Fibroblast of mammary gland (primary cell): ENCODE results near the gene EPB41L4B.

Experiments used
- DNase-seq: peaks from one replicate; pipeline ENCODE4 v3.0.0-alpha.2; 2010; ENCODE audit warnings: low read depth
- H3K4me3 ChIP-seq: 2 replicates; pipeline ENCODE4 v1.5.1; 2011; ENCODE audit warnings: low read depth, mild to moderate bottlenecking, low read length, moderate library complexity; ENCODE audit not compliant: control insufficient read depth
- CTCF ChIP-seq: conservative IDR thresholded peaks from 2 replicates; pipeline ENCODE4 v1.5.1; 2011; ENCODE audit warnings: low read depth, low read length, inconsistent platforms; ENCODE audit not compliant: control insufficient read depth, insufficient read depth

EPB41L4B gene

GRCh38 chr9:109281518-109281917 is 39.3 kb downstream of the EPB41L4B start:
- no peak for DNase-seq
- H3K4me3 ChIP-seq = no peak overlapping the region

GRCh38 chr9:109278848-109279247 is 42.0 kb downstream of the EPB41L4B start:
- TF ChIP-seq CTCF = no peak
- H3K4me3 ChIP-seq = no peak overlapping the region
- no peak for DNase-seq

More at GRCh38 chr9:109281518-109281917, 39.3 kb downstream of the EPB41L4B start:
- no peak for TF ChIP-seq CTCF

GRCh38 chr9:109278216-109278615 is 42.6 kb downstream of the EPB41L4B start:
- no peak for TF ChIP-seq CTCF
- no peak overlapping the region for H3K4me3 ChIP-seq
- no peak for DNase-seq

- DNase-seq = no peak
- H3K4me3 ChIP-seq = no peak overlapping the region
- TF ChIP-seq CTCF = no peak
Observed at GRCh38 chr9:109277451-109277850, 43.4 kb downstream of the EPB41L4B start.

GRCh38 chr9:109276469-109277440 is 44.1 kb downstream of the EPB41L4B start:
- TF ChIP-seq CTCF = no peak

GRCh38 chr9:109274884-109275730 is 45.8 kb downstream of the EPB41L4B start:
- no peak overlapping the region for H3K4me3 ChIP-seq
- no peak for TF ChIP-seq CTCF
- no peak for DNase-seq

More at GRCh38 chr9:109276469-109277440, 44.1 kb downstream of the EPB41L4B start:
- H3K4me3 ChIP-seq = no peak overlapping the region
- no peak for DNase-seq
